DMS53 treated with DMSO at 0.1 percent for 48 hours (cell line): ENCODE results near the gene GMDS.

ENCODE experiments used
- DNase-seq: peaks from one replicate; lab custom pipeline; 2025; ENCODE audit not compliant: unreplicated experiment; lab: John Stamatoyannopoulos, UW

GMDS gene

DNA sequence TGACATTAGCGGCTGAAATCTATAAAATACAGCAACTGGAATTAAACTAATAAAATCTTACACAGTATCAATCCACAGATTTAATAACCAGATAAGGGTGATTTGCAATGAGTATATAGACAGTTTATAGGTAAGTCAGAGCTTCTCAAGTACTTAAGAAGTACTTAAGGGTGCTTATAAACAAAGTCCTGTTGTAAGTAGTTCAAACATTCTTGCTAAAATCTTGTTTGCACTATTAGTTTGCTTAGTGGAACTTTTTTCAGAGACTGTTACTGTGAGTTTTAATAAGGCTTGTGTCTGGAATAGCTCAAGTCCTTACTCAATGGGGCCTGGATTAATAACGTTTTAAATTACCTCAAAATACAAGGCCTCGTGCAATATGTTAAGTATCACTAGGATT, 240.5 kb downstream of the GMDS start:
- no peak for DNase-seq

DNA sequence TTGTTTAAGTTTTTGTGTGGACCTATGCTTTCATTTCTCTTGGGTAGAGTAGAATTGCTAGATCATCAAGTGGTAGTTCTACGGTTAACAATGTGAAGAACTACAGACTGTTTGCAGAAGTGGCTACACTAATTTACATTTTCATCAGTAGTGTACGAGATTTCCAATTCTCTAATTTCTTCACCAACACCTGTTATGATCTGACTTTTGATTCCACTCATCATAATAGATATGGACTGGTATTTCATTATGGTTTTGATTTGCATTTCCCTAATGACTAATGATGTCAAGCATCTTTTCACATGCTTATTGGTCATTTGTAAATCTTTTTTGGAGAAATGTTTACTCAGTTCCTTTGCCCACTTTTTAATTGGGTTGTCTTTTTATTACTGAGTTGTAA, 244.4 kb downstream of the GMDS start:
- DNase-seq = no peak

DNA sequence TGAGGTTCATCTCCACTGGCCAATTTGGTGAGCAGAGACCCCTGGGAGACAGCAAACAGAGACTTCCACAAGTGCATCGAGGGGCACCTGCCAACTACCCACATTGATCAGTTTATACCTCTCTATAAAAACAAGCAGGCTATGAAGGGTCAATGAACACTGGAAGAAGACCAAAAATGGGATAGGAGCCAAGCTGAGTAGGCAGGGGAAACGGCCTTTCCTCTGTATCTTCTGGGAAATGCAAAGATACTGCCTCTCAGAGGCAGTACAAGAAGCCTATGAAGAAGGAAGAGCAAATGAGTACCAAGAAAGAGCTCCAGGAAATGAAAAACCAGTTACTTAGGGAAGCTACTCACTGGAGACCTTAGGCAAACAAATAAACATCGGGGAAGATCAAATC, 247.7 kb downstream of the GMDS start:
- no peak for DNase-seq

- no peak for DNase-seq
Measured at GRCh38 chr6:1995636-1996035, 249.8 kb downstream of the GMDS start.

GRCh38 chr6:1993042-1993441, 252.4 kb downstream of the GMDS start:
- no peak for DNase-seq

- no peak for DNase-seq
Measured at GRCh38 chr6:1991332-1991878, 254.0 kb downstream of the GMDS start.

DNA sequence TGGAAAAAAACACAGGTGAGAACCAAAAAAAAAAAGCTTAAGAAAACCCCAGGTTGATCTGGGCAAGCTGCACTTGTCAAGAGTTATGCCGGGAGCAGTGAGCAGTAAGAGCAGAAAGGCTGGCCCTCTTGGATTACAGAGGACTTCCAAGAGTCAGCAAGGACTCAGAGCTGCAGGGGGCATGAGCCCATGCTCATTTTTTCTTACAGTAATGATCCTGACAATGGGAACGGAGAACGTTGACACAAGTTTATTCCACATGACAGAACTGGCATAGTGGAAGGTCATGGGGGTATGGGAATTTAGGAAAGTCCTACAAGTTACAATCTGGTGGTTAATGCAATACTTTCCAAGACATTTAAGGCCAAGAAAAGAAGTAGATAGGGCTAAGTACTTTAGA, 256.6 kb downstream of the GMDS start:
- DNase-seq = no peak

DNA sequence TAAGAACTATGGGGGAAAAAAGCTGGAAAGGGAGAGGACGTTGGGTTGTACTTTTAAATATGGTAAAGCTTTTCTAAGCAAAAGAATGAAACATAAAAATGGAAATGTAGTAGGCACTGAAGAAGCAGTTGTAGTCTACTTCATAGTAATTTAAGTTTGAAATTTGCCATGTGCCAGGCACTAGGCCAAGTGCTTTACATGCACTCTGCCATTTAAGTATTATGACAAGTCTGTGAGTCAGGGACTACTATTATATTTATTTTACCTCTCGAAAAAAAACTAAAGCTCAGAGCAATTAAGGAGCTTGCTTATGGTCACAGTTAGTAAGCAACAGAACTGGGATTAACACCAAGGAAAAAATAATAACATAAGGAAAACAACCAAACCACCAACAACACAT, 257.8 kb downstream of the GMDS start:
- DNase-seq = peak; percentile 28

- no peak for DNase-seq
Measured at GRCh38 chr6:1986454-1987243, 258.8 kb downstream of the GMDS start.

GRCh38 chr6:1984346-1984994, 260.9 kb downstream of the GMDS start:
- DNase-seq = no peak

GRCh38 chr6:1983850-1984249, 261.6 kb downstream of the GMDS start:
- DNase-seq = no peak

GRCh38 chr6:1972962-1973361, 272.4 kb downstream of the GMDS start:
- DNase-seq = no peak

DNA sequence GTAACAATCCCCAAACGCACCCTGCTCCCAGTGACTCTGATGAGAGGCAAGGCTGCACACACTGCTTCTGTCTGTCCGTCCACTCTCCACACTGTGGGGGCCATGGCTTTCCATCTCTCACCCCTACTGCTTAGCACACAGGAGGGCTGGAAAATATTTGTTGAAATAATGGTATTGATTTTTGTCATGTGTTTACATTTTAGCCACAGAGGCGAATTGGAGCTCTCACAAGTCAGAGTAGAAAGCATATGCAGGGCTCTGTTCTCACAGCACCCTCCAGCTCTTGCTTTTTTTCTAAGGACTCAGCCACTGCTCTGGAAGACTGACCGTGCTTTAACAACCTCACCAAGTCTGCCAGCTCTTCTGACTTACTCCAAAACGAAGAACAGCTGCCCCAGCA, 273.8 kb downstream of the GMDS start:
- DNase-seq = no peak

DNA sequence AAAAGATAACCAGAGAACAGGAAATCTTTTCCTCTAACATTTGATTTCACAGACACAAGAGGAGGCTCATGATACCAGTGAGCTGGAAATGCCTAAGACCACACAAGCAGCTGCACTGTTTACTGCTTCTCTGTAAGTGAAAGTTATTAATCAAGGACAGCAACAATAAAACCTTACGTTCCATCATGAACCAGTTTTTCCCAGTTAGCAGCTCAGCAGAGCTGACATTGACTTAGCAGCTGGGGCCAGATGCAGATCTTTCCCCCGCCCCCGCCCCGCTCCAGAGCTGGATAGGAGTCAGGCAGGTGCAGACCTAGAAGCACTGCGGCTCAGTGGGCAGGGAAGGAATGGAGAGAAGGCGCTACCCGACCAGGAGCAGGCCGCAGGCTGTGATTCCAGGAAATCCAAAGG, 275.2 kb downstream of the GMDS start:
- DNase-seq = peak; percentile 30

DNA sequence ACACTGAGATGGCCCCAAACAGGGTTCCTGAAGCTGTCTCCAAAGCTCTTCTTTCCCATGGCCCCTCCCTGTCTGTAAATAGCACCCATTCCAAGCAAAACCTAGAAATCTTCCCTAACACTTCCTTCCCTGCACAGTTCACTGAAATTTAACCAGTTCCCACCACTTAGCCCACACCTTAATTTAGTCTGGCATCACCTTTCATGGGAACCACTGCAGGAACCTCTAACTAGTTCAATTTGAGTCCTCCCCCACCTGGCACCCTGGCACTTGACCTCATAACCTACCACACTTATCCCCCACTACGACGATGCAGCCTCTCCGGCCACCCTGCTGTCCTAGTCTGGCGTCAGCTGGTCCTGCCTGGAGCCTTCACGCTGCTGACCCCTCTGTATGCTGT, 278.7 kb downstream of the GMDS start:
- no peak for DNase-seq

DNA sequence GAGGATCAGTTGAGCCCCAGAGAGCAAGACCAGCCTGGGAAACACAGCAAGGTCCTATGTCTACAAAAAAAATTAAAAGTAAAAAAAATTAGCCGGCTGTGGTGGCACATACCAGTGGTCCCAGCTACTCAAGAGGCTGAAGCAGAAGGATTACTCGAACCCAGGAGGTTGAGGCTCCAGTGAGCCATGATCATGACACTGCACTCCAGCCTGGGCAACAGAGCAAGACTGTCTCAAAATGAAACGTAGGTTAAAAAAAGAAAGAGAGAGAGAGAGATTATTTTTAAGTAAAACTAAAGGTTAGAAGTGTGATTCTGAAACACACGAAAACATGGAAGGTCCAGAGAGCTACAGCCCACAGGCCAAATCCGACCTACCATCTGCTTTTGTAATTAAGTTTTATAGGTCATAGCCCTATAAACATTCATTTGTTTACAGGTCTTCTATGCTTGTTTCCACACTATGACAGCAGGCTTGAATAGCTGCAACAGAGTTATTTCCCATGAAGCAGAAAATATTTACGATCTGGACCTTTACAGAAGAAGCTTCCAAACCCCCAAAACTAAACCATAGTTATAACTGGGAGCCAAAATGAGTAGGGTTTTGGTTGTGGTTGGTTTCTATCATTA, 279.7 kb downstream of the GMDS start:
- DNase-seq = no peak

- no peak for DNase-seq
Measured at GRCh38 chr6:1963596-1963995, 281.8 kb downstream of the GMDS start.

DNA sequence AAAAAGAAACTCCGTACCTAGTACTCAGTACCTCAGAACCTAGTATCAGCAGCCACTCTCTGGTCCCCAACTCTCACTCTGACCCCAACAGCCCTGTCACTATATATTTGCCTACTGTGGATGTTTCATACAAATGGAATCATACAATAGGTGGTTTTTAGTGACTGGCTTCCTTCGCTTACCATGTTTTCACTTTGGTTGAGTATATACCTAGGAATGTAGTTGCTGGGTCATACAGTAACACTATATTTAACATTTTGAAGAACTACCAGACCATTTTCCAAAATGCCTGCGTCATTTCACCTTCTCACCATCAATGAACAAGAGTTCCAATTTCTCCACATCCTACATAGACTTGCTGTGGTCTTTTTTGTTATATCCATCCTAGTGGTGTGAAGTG, 283.2 kb downstream of the GMDS start:
- DNase-seq = no peak

GRCh38 chr6:1960486-1961142, 284.8 kb downstream of the GMDS start:
- no peak for DNase-seq

GRCh38 chr6:1958257-1958656, 287.1 kb downstream of the GMDS start:
- DNase-seq = no peak

- no peak for DNase-seq
Measured at GRCh38 chr6:1957746-1958145, 287.7 kb downstream of the GMDS start.
